Rectal smooth muscle tissue (tissue), 1 donor: ENCODE measurements around the gene PTPN1.
"Not testable (repeated sequence)": the region's sequence is repeated elsewhere in the genome, so short reads cannot be mapped to it uniquely, and the experiment has no call there.

Source experiments
- H3K27ac ChIP-seq: one replicate; pipeline ENCODE4 v1.7.0; 2013; ENCODE audit warnings: low read depth, low read length, inconsistent platforms
- H3K27me3 ChIP-seq: one replicate; pipeline ENCODE4 v1.7.0; 2013; ENCODE audit warnings: low read length; ENCODE audit not compliant: control insufficient read depth, insufficient read depth
- H3K36me3 ChIP-seq: one replicate; pipeline ENCODE4 v1.7.0; 2013; ENCODE audit warnings: low read length; ENCODE audit not compliant: control insufficient read depth, insufficient read depth
- H3K4me1 ChIP-seq: one replicate; pipeline ENCODE4 v1.7.0; 2013; ENCODE audit warnings: low read length; ENCODE audit not compliant: control insufficient read depth, insufficient read depth
- H3K4me3 ChIP-seq: one replicate; pipeline ENCODE4 v1.7.0; 2013; ENCODE audit warnings: low read length
- H3K9ac ChIP-seq: one replicate; pipeline ENCODE4 v1.7.0; 2013; ENCODE audit warnings: low read length

PTPN1 gene

GRCh38 chr20:50617022-50617421 lies 106.8 kb downstream of the PTPN1 start:
- H3K9ac ChIP-seq = no peak overlapping the region
- H3K27me3 ChIP-seq = no peaks in the 10 kb centered on the region
- no peak overlapping the region for H3K27ac ChIP-seq
- no peaks in the 10 kb centered on the region for H3K4me1 ChIP-seq
- no peak overlapping the region for H3K4me3 ChIP-seq
- no peaks in the 10 kb centered on the region for H3K36me3 ChIP-seq

- H3K9ac ChIP-seq = no peak overlapping the region
- no peaks in the 10 kb centered on the region for H3K27me3 ChIP-seq
- no peaks in the 10 kb centered on the region for H3K4me1 ChIP-seq
- no peak overlapping the region for H3K27ac ChIP-seq
- H3K4me3 ChIP-seq = no peak overlapping the region
- no peaks in the 10 kb centered on the region for H3K36me3 ChIP-seq
Measured at GRCh38 chr20:50618537-50618936, 108.4 kb downstream of the PTPN1 start.

GRCh38 chr20:50620459-50620858 lies 110.3 kb downstream of the PTPN1 start:
- not testable (repeated sequence) for H3K36me3 ChIP-seq, H3K9ac ChIP-seq, H3K27ac ChIP-seq, H3K27me3 ChIP-seq, H3K4me3 ChIP-seq, H3K4me1 ChIP-seq

GRCh38 chr20:50621068-50621665 lies 111.0 kb downstream of the PTPN1 start:
- no peak overlapping the region for H3K9ac ChIP-seq
- H3K27me3 ChIP-seq = no peaks in the 10 kb centered on the region
- H3K4me1 ChIP-seq = no peaks in the 10 kb centered on the region
- no peaks in the 10 kb centered on the region for H3K36me3 ChIP-seq
- no peak overlapping the region for H3K27ac ChIP-seq
- H3K4me3 ChIP-seq = no peak overlapping the region

GRCh38 chr20:50624351-50625016 lies 114.3 kb downstream of the PTPN1 start:
- H3K27me3 ChIP-seq = no peaks in the 10 kb centered on the region
- H3K4me1 ChIP-seq = no peaks in the 10 kb centered on the region
- H3K36me3 ChIP-seq = no peaks in the 10 kb centered on the region
- no peak overlapping the region for H3K9ac ChIP-seq
- no peak overlapping the region for H3K27ac ChIP-seq
- no peak overlapping the region for H3K4me3 ChIP-seq

- Histone ChIP-seq H3K36me3 (no peaks in the 10 kb centered on the region), H3K4me1 (no peaks in the 10 kb centered on the region), H3K9ac (no peak overlapping the region), H3K27me3 (no peaks in the 10 kb centered on the region), H3K27ac (no peak overlapping the region), H3K4me3 (no peak overlapping the region)
Measured at GRCh38 chr20:50625986-50626677, 115.9 kb downstream of the PTPN1 start.

GRCh38 chr20:50627747-50628146 lies 117.6 kb downstream of the PTPN1 start:
- H3K27me3 ChIP-seq = no peaks in the 10 kb centered on the region
- H3K4me3 ChIP-seq = no peak overlapping the region
- H3K4me1 ChIP-seq = no peaks in the 10 kb centered on the region
- H3K9ac ChIP-seq = no peak overlapping the region
- no peaks in the 10 kb centered on the region for H3K36me3 ChIP-seq
- H3K27ac ChIP-seq = no peak overlapping the region

- Histone ChIP-seq H3K4me3 (no peak overlapping the region), H3K27ac (no peak overlapping the region), H3K4me1 (no peaks in the 10 kb centered on the region), H3K9ac (no peak overlapping the region), H3K36me3 (no peaks in the 10 kb centered on the region), H3K27me3 (no peaks in the 10 kb centered on the region)
Measured at GRCh38 chr20:50628332-50628731, 118.1 kb downstream of the PTPN1 start.

GRCh38 chr20:50628853-50629669 lies 118.9 kb downstream of the PTPN1 start:
- Histone ChIP-seq H3K4me3 (no peak overlapping the region), H3K27ac (no peak overlapping the region), H3K9ac (no peak overlapping the region), H3K36me3 (no peaks in the 10 kb centered on the region), H3K27me3 (no peaks in the 10 kb centered on the region), H3K4me1 (no peaks in the 10 kb centered on the region)

- Histone ChIP-seq H3K9ac (no peak overlapping the region), H3K27ac (no peak overlapping the region), H3K4me3 (no peak overlapping the region), H3K27me3 (no peaks in the 10 kb centered on the region), H3K4me1 (no peaks in the 10 kb centered on the region), H3K36me3 (no peaks in the 10 kb centered on the region)
Measured at GRCh38 chr20:50629670-50630045, 119.5 kb downstream of the PTPN1 start.

- no peak overlapping the region for H3K27ac ChIP-seq
- H3K36me3 ChIP-seq = no peaks in the 10 kb centered on the region
Measured at GRCh38 chr20:50630578-50631263, 120.5 kb downstream of the PTPN1 start.

GRCh38 chr20:50632236-50632635 lies 122.1 kb downstream of the PTPN1 start:
- no peak overlapping the region for H3K4me3 ChIP-seq
- H3K4me1 ChIP-seq = peaks cover 14% of the 10 kb centered on the region
- H3K27me3 ChIP-seq = no peaks in the 10 kb centered on the region
- no peaks in the 10 kb centered on the region for H3K36me3 ChIP-seq
- no peak overlapping the region for H3K9ac ChIP-seq
- H3K27ac ChIP-seq = no peak overlapping the region

More at GRCh38 chr20:50630578-50631263, 120.5 kb downstream of the PTPN1 start:
- Histone ChIP-seq H3K9ac (no peak overlapping the region), H3K4me1 (peaks cover 3% of the 10 kb centered on the region), H3K4me3 (no peak overlapping the region), H3K27me3 (no peaks in the 10 kb centered on the region)
